GM10266 (cell line): ENCODE measurements around the gene ZNF606.

ENCODE experiments used
- DNase-seq: peaks from one replicate; pipeline ENCODE4 v3.0.0; 2012; ENCODE audit errors: extremely low spot score
- CTCF ChIP-seq: IDR thresholded peaks from 2 replicates; pipeline ENCODE4 v1.5.1; 2012; ENCODE audit warnings: mild to moderate bottlenecking, low read depth; ENCODE audit not compliant: control insufficient read depth, insufficient read depth; ENCODE audit errors: missing control alignments

Gene ZNF606

GRCh38 chr19:57992841-57993240 is 9.8 kb downstream of the ZNF606 start:
- TF ChIP-seq CTCF: no peak
- no peak for DNase-seq

- DNase-seq: no peak
- TF ChIP-seq CTCF: no peak
Observed at GRCh38 chr19:57978586-57979289, 23.9 kb downstream of the ZNF606 start.

- no peak for TF ChIP-seq CTCF
Observed at GRCh38 chr19:57974434-57974833, 28.2 kb downstream of the ZNF606 start, which contains the start of gene C19orf18. Gene C19orf18, minus strand, starts transcription at chr19:57974534. Its CDS starts 102 bp downstream, at chr19:57974432.

GRCh38 chr19:57964761-57965160 is 37.9 kb downstream of the ZNF606 start:
- no peak for DNase-seq
- no peak for TF ChIP-seq CTCF

More at GRCh38 chr19:57974434-57974833, 28.2 kb downstream of the ZNF606 start, which contains the start of gene C19orf18:
- no peak for DNase-seq

GRCh38 chr19:57961785-57962184 is 40.8 kb downstream of the ZNF606 start:
- no peak for TF ChIP-seq CTCF
- no peak for DNase-seq

- no peak for TF ChIP-seq CTCF
- no peak for DNase-seq
Observed at GRCh38 chr19:57954996-57955395, 47.6 kb downstream of the ZNF606 start.

GRCh38 chr19:57949702-57950101 is 52.9 kb downstream of the ZNF606 start:
- no peak for TF ChIP-seq CTCF
- DNase-seq: no peak
